Activated naive CD4-positive, alpha-beta T cell treated with anti-CD3 and anti-CD28 coated beads, Interleukin-2, amount 50 U/mL, for 16 hours (primary cell): ENCODE results near the gene STAT6.

ENCODE experiments used
- DNase-seq: peaks from one replicate; pipeline ENCODE4 v3.0.0-alpha.2; 2020

Gene STAT6, protein sequence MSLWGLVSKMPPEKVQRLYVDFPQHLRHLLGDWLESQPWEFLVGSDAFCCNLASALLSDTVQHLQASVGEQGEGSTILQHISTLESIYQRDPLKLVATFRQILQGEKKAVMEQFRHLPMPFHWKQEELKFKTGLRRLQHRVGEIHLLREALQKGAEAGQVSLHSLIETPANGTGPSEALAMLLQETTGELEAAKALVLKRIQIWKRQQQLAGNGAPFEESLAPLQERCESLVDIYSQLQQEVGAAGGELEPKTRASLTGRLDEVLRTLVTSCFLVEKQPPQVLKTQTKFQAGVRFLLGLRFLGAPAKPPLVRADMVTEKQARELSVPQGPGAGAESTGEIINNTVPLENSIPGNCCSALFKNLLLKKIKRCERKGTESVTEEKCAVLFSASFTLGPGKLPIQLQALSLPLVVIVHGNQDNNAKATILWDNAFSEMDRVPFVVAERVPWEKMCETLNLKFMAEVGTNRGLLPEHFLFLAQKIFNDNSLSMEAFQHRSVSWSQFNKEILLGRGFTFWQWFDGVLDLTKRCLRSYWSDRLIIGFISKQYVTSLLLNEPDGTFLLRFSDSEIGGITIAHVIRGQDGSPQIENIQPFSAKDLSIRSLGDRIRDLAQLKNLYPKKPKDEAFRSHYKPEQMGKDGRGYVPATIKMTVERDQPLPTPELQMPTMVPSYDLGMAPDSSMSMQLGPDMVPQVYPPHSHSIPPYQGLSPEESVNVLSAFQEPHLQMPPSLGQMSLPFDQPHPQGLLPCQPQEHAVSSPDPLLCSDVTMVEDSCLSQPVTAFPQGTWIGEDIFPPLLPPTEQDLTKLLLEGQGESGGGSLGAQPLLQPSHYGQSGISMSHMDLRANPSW

GRCh38 chr12:57111031-57111734 is at the start of gene STAT6:
Gene STAT6 (minus strand): TSS chr12:57111362. CDS start chr12:57108278, 3,084 bp downstream.
- DNase-seq: peak; percentile 78

DNA sequence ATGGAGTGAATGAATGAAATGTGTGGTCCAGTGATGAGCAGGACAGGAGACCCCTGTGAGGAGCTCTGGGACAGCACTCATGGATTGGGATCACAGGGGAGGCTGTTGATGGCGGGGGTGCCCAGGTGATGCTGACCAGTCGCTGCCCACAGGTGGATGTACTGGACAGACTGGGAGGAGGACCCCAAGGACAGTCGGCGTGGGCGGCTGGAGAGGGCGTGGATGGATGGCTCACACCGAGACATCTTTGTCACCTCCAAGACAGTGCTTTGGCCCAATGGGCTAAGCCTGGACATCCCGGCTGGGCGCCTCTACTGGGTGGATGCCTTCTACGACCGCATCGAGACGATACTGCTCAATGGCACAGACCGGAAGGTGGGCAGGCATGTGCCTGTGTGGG is 49.6 kb upstream of the STAT6 start:
- no peak for DNase-seq

DNA sequence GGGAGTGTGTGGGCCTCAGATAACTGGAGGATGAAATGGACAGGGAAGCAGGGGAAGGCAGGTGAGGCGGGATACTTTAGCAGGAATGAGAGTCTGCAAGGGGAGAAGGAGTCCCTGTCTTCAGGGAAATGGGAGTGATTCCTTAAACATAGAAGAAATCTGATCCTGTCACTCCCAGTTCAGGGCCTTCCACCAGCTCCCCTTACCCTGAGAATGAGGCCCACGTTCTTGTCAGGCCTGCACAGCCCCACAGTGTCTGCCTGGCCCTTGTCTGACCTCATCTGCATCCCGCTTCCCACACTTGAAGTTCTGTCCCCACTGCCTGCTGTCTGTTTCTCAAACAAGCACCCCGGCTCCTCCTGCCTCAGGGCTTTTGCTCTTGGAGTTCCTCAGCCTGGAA is 48.9 kb upstream of the STAT6 start:
- DNase-seq: no peak

DNA sequence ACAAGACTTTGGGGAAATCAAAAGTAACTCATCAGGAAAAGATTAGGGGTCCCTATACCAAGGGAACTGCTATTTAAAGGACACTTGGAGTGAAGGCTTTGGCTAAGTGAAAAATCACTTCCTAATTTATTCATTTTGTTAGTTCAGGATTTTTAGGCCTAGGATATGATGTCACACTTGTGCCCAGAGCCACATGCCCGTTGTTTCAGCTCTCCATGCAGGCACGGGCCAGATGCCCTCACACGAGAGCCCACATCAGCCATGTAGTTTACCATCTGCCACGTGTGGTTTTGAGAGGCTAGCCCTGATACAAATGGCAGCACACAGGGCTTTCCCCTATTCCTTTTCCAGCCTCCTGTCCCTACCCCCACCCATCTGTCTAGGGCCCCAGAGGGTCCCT is 48.1 kb upstream of the STAT6 start:
- DNase-seq: no peak

GRCh38 chr12:57158665-57159064 is 47.5 kb upstream of the STAT6 start:
- DNase-seq: no peak

- no peak for DNase-seq
Measured at GRCh38 chr12:57158186-57158585, 47.0 kb upstream of the STAT6 start.

GRCh38 chr12:57157588-57158173 is 46.5 kb upstream of the STAT6 start:
- DNase-seq: no peak

- DNase-seq: no peak
Measured at GRCh38 chr12:57156701-57157403, 45.7 kb upstream of the STAT6 start.

DNA sequence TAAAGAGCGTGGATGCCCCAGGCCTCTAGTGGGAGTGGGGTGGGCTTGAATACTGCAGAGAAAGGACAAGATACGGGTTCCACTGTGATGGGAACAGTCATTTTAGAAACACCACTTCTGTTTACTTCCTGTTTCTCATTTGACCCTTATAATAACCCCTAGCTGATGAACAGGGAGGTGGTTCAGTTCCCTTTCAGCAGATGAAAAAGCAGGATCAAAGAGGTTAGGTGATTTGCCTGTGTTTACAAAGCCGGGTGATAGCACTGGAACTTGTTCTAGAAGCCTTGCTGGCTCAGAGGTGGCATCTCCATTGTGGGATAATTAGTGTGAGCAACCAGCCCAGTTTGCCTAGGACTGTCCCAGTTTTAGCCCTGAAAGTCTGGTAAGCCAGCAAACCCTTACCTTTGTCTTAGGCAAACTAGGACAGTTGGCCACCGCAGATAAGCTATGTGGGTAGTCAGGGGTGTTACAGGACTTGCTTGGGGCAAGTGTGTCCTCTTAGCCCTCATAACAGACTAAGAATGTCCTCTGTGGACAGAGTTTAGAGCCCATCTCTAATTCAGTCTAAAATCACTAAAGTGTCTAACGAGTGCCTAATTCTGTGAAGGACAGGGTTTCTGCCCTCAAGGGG is 43.8 kb upstream of the STAT6 start:
- no peak for DNase-seq

DNA sequence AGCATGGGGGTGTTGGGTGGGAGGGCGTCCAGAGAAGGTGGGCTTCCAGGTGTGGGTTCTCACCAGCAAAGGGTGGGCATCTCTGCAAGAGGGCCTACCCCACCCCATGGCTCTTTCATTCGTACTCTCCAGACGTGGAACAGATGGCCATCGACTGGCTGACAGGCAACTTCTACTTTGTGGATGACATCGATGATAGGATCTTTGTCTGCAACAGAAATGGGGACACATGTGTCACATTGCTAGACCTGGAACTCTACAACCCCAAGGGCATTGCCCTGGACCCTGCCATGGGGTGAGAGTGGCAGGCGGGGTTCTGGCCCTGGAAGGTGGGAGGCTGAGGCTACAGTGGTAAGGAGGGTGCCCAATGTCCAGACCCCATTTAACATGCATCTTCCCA is 42.9 kb upstream of the STAT6 start:
- no peak for DNase-seq

GRCh38 chr12:57153415-57153997 is 42.3 kb upstream of the STAT6 start:
- no peak for DNase-seq

DNA sequence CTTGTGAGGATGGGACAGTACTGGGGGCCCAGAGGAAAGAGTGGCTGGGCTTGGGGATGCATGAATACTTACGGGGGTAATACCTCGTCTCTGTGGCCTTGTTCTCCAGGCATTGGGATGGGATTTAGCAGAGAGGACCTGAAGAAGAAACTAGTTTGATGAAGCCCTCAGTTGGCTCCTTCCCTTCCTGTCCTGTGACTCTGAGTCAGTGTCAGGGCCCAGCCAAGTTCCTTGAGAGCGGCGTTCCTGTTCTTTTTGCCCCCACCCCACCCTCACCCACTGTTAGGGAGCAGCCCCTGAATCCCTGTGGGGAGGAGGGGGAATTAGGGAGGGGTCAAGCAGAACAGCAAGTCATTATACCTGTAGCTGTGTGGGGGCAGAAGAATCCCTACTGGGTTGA is 41.5 kb upstream of the STAT6 start:
- DNase-seq: no peak

GRCh38 chr12:57151741-57152630 is 40.8 kb upstream of the STAT6 start:
- DNase-seq: no peak

DNA sequence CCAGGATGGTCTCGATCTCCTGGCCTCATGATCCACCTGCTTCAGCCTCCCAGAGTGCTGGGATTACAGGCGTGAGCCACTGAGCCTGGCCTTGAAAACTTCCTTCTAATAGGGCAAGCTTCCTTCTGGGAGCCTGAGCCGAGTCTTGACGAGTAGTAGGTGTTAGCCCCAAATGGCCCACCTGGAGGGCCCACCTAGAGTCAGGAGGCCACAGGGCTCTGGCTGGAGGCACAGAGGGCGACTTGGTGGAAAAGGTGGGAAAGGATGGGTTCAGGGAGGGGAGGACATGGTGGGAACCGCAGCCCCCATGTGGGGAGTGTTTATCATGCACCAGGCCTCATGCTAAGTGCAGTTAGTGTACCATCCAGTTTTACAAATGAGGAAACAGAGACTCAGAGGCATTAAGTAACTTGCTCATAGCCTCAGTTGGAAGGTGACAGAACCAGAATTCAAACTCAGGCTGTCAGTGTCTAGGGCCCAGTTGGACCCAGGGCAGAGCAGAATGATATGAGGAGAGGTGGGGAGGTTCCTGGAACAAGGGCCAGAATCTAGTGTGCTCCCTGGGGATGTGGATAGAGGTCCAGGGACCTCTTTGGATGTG is 39.3 kb upstream of the STAT6 start:
- no peak for DNase-seq

DNA sequence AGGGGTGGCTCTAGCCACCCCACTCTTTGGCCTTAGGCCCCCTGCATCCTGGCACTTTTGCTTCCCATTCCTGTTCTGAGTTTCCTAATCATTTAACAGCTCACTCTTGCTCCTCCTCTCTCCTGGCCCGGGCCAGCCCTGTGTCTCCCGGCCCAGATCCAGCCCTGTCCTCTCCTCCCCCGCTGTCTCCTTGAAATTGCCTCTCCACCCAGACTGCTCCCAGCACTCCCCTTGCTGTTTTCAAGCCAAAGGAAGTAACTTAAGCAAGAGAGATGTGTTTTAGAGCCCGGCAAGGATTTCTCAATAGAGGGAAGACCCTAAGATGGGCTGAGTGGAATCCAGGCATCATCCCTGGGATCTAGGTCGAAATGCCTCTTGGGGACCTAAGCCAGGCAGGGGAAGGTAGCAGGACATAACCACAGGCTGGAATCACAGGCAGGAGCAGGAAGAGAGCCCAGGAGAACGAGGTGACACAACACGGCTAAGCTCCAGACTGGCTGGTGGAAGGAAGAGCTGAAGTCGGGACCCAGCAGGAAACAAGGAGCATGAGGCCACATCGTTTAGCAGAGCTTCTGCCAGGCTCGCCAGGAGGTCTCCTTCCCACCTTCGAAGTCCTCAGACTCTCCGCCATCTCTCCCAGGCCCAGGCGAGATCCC is 38.2 kb upstream of the STAT6 start:
- no peak for DNase-seq

DNA sequence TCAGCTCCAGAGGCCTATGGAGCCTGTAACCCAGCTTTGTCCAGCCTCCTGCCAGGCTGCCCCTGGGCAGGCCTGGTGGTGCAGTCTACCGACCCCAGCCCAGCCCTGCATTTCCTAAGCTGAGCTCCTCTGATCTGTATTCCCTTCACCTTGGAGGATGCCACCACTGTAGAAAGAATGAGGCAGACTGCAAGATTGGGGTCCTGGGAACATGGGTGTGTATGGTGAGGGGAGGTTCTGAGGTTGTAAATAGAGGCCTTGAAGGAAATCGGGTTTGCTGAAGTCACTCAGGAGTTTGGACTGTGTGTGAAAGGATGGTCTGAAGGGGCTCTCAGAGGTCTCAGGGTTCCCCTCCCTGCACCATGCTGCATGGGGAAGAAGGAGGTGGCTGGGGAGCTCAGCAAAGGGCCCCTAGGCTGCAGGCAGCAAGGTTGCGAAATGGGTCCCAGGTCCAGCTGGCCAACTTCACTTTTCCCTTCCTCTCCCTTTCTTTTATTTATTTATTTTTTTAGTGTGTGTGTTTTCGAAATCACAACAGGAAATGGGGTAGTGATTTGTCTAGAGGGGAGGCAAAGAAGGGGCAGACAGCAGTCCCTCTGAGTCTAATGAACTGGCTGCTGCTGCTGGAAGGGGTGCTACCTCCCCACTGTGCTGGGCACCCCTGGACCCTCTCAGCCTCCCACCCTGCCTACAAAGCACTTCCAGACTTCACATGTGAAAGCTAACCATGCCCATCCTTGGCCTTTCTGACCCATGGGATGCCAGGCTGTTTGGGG is 37.5 kb upstream of the STAT6 start:
- DNase-seq: no peak

GRCh38 chr12:57146961-57147944 is 36.1 kb upstream of the STAT6 start, which contains the start of gene LRP1-AS:
Gene LRP1-AS (minus strand): TSS chr12:57147619.
- DNase-seq: no peak
